ENCODE measurements around the gene ZBTB38. TPM values are rescaled to one million over a fixed set of nuclear protein-coding genes. Genes with fewer than 3 reads are reported as not detected.

Gene ZBTB38
- total RNA-seq, 1 donor from 2014 or later, result 24.5 TPM

GRCh38 chr3:141407825-141408224 lies 39.5 kb downstream of the ZBTB38 start:
- Histone ChIP-seq H3K27ac (no peak overlapping the region), H3K4me3 (no peak overlapping the region), H3F3A (ENCODE audit: low read depth) (peaks cover 13% of the 10 kb centered on the region), H3K4me2 (no peak overlapping the region), H4K20me1 (ENCODE audit: low read depth) (no peaks in the 10 kb centered on the region), H3K9me3 (ENCODE audit: low read depth) (no peaks in the 10 kb centered on the region), H3K79me2 (ENCODE audit: low read depth) (peaks cover 4% of the 10 kb centered on the region), H3K27me3 (peaks cover 10% of the 10 kb centered on the region), H3K4me1 (peaks cover 14% of the 10 kb centered on the region), H3K9ac (no peak overlapping the region), H3K36me3 (no peaks in the 10 kb centered on the region), H2AFZ (replicated peaks) (no peak overlapping the region)
- Mint-ChIP-seq H3K27me3 (ENCODE audit: insufficient read depth, low read depth) (no peaks in the 10 kb centered on the region), H3K4me3 (no peak overlapping the region), H3K9me3 (no peaks in the 10 kb centered on the region), H3K4me1 (peaks cover 20% of the 10 kb centered on the region), H3K36me3 (peaks cover 21% of the 10 kb centered on the region), H3K27ac (no peak overlapping the region)
- DNase-seq (ENCODE audit: low spot score), result no peak
- TF ChIP-seq EZH2 (IDR thresholded peaks at IDR 0.05) (no peak), EZH2phosphoT487 (IDR thresholded peaks at IDR 0.05) (no peak), CTCF (IDR thresholded peaks at IDR 0.05) (no peak)

- peaks cover 17% of the 10 kb centered on the region for H3K4me1 ChIP-seq
- H3K4me3 Mint-ChIP-seq, result no peak overlapping the region
- H3K27me3 Mint-ChIP-seq (ENCODE audit: insufficient read depth, low read depth), result no peaks in the 10 kb centered on the region
- no peak for TF ChIP-seq EZH2phosphoT487 (IDR thresholded peaks at IDR 0.05)
- no peak for TF ChIP-seq CTCF (IDR thresholded peaks at IDR 0.05)
- no peak for TF ChIP-seq EZH2 (IDR thresholded peaks at IDR 0.05)
- H3K79me2 ChIP-seq (ENCODE audit: low read depth), result peaks cover 2% of the 10 kb centered on the region
- H2AFZ ChIP-seq (replicated peaks), result no peak overlapping the region
- H3K4me3 ChIP-seq, result no peak overlapping the region
- peaks cover 3% of the 10 kb centered on the region for H3K27me3 ChIP-seq
- peaks cover 14% of the 10 kb centered on the region for H3F3A ChIP-seq (ENCODE audit: low read depth)
- no peaks in the 10 kb centered on the region for H4K20me1 ChIP-seq (ENCODE audit: low read depth)
- peaks cover 23% of the 10 kb centered on the region for H3K4me1 Mint-ChIP-seq
- no peaks in the 10 kb centered on the region for H3K36me3 ChIP-seq
- no peak overlapping the region for H3K27ac ChIP-seq
- no peak overlapping the region for H3K9ac ChIP-seq
- H3K9me3 ChIP-seq (ENCODE audit: low read depth), result no peaks in the 10 kb centered on the region
- no peak for DNase-seq (ENCODE audit: low spot score)
- peaks cover 28% of the 10 kb centered on the region for H3K36me3 Mint-ChIP-seq
- no peak overlapping the region for H3K27ac Mint-ChIP-seq
- H3K4me2 ChIP-seq, result no peak overlapping the region
- no peaks in the 10 kb centered on the region for H3K9me3 Mint-ChIP-seq
Measured at GRCh38 chr3:141408596-141408995, 40.3 kb downstream of the ZBTB38 start.

GRCh38 chr3:141409940-141410241 lies 41.6 kb downstream of the ZBTB38 start:
- Histone ChIP-seq H3K4me2 (no peak overlapping the region), H4K20me1 (ENCODE audit: low read depth) (no peaks in the 10 kb centered on the region), H3K79me2 (ENCODE audit: low read depth) (no peaks in the 10 kb centered on the region), H3K27me3 (no peaks in the 10 kb centered on the region), H3K4me3 (no peak overlapping the region), H3K9ac (no peak overlapping the region), H3F3A (ENCODE audit: low read depth) (peaks cover 14% of the 10 kb centered on the region), H3K36me3 (no peaks in the 10 kb centered on the region), H3K4me1 (peaks cover 17% of the 10 kb centered on the region), H2AFZ (replicated peaks) (no peak overlapping the region), H3K27ac (no peak overlapping the region), H3K9me3 (ENCODE audit: low read depth) (no peaks in the 10 kb centered on the region)
- Mint-ChIP-seq H3K4me1 (peaks cover 28% of the 10 kb centered on the region), H3K36me3 (peaks cover 34% of the 10 kb centered on the region), H3K9me3 (no peaks in the 10 kb centered on the region), H3K27ac (no peak overlapping the region), H3K4me3 (no peak overlapping the region), H3K27me3 (ENCODE audit: insufficient read depth, low read depth) (no peaks in the 10 kb centered on the region)
- DNase-seq (ENCODE audit: low spot score), result no peak
- TF ChIP-seq EZH2 (IDR thresholded peaks at IDR 0.05), result no peak
- no peak for TF ChIP-seq EZH2phosphoT487 (IDR thresholded peaks at IDR 0.05)
- no peak for TF ChIP-seq CTCF (IDR thresholded peaks at IDR 0.05)

GRCh38 chr3:141410408-141410807 lies 42.1 kb downstream of the ZBTB38 start:
- H3K4me2 ChIP-seq, result no peak overlapping the region
- no peak overlapping the region for H2AFZ ChIP-seq (replicated peaks)
- no peak overlapping the region for H3K27ac ChIP-seq
- no peak for TF ChIP-seq EZH2phosphoT487 (IDR thresholded peaks at IDR 0.05)
- Mint-ChIP-seq H3K9me3 (no peaks in the 10 kb centered on the region), H3K4me1 (peaks cover 33% of the 10 kb centered on the region), H3K27me3 (ENCODE audit: insufficient read depth, low read depth) (no peaks in the 10 kb centered on the region), H3K4me3 (no peak overlapping the region), H3K36me3 (peaks cover 36% of the 10 kb centered on the region), H3K27ac (no peak overlapping the region)
- no peak for DNase-seq (ENCODE audit: low spot score)
- peaks cover 14% of the 10 kb centered on the region for H3F3A ChIP-seq (ENCODE audit: low read depth)
- no peak overlapping the region for H3K4me3 ChIP-seq
- H3K9me3 ChIP-seq (ENCODE audit: low read depth), result no peaks in the 10 kb centered on the region
- H3K79me2 ChIP-seq (ENCODE audit: low read depth), result no peaks in the 10 kb centered on the region
- H4K20me1 ChIP-seq (ENCODE audit: low read depth), result no peaks in the 10 kb centered on the region
- no peak overlapping the region for H3K9ac ChIP-seq
- no peaks in the 10 kb centered on the region for H3K27me3 ChIP-seq
- no peaks in the 10 kb centered on the region for H3K36me3 ChIP-seq
- peaks cover 17% of the 10 kb centered on the region for H3K4me1 ChIP-seq
